Tibial nerve (tissue), 4 donors: ENCODE results near the gene ITSN2.

Source experiments
- EP300 ChIP-seq, 2 donors: sonication (generic); formaldehyde crosslinking; IDR thresholded peaks; one replicate each; pipeline ENCODE4 v1.6.1; 2017; ENCODE audit warnings: antibody characterized with exemption in 2 of 2, mild to moderate bottlenecking in 1 of 2
- POLR2A ChIP-seq, 2 donors: fragments of 450-650 bp; IDR thresholded peaks; one replicate each; pipeline ENCODE4 v1.6.1; 2017; ENCODE audit warnings: antibody characterized with exemption in 2 of 2, mild to moderate bottlenecking in 2 of 2, moderate library complexity in 2 of 2
- TF ChIP-seq, protein P1 (sequence below), 5 experiments: fragments of 200-600 bp in 3 of 5; fragments of 450-650 bp in 2 of 5; sonication (generic) in 3 of 5; IDR thresholded peaks; one replicate each; pipeline ENCODE4 v1.5.1; 2016 to 2019; ENCODE audit warnings: antibody characterized with exemption in 5 of 5, mild to moderate bottlenecking in 3 of 5, moderate library complexity in 2 of 5

DNA sequence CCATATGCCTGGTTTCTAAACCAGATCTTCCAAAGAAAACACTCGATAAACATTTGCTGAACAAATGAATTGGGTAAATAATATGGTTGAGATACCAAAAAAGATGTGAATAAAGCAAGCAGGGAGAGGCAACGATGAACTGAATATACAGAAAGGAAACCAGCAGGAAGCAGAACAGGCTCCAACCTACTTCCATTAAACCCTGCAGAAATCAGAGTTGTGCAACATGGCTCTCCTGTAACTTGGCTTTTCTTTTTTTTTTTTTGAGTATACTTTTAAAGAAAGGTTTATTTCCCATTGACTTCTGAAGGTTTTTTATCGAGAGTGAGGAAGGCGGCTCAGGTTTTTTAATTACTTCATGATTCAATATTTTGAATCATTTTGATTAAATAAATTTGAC lies 23.5 kb downstream of the ITSN2 start:
- TF ChIP-seq, protein P1, sequence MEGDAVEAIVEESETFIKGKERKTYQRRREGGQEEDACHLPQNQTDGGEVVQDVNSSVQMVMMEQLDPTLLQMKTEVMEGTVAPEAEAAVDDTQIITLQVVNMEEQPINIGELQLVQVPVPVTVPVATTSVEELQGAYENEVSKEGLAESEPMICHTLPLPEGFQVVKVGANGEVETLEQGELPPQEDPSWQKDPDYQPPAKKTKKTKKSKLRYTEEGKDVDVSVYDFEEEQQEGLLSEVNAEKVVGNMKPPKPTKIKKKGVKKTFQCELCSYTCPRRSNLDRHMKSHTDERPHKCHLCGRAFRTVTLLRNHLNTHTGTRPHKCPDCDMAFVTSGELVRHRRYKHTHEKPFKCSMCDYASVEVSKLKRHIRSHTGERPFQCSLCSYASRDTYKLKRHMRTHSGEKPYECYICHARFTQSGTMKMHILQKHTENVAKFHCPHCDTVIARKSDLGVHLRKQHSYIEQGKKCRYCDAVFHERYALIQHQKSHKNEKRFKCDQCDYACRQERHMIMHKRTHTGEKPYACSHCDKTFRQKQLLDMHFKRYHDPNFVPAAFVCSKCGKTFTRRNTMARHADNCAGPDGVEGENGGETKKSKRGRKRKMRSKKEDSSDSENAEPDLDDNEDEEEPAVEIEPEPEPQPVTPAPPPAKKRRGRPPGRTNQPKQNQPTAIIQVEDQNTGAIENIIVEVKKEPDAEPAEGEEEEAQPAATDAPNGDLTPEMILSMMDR (IDR thresholded peaks at IDR 0.05) = no peak
- TF ChIP-seq EP300 (IDR thresholded peaks at IDR 0.05) = no peak
- TF ChIP-seq POLR2A (IDR thresholded peaks at IDR 0.05) = no peak
